OCI-LY1 (cell line): ENCODE data around the gene NUP50.

ENCODE experiments used
- H2AFZ ChIP-seq: fragments of 200-600 bp; sonication (generic), shearing (Covaris generic); 2 replicates; pipeline ENCODE4 v1.6.0; 2014; ENCODE audit warnings: antibody characterized with exemption, mild to moderate bottlenecking, low read length
- H3F3A ChIP-seq: fragments of 200-600 bp; sonication (generic), shearing (Covaris generic); 2 replicates; pipeline ENCODE4 v1.6.0; 2014; ENCODE audit warnings: mild to moderate bottlenecking, antibody characterized with exemption, low read length, moderate library complexity; ENCODE audit not compliant: insufficient read depth
- H3K27ac ChIP-seq: fragments of 200-600 bp; sonication (generic); 2 replicates; pipeline ENCODE4 v1.5.1; 2014; ENCODE audit warnings: low read length, mixed run types, mild to moderate bottlenecking, low read depth; ENCODE audit not compliant: poor library complexity, severe bottlenecking
- H3K27me3 ChIP-seq: fragments of 200-600 bp; sonication (generic); 2 replicates; pipeline ENCODE4 v1.6.0; 2014; ENCODE audit warnings: antibody characterized with exemption, mild to moderate bottlenecking, low read length, moderate library complexity; ENCODE audit not compliant: insufficient read depth
- H3K36me3 ChIP-seq: fragments of 200-600 bp; sonication (generic); 2 replicates; pipeline ENCODE4 v1.6.1; 2014; ENCODE audit warnings: mild to moderate bottlenecking, antibody characterized with exemption, low read length, moderate library complexity, mixed read lengths; ENCODE audit not compliant: insufficient read depth
- H3K4me1 ChIP-seq: fragments of 200-600 bp; sonication (generic); 2 replicates; pipeline ENCODE4 v1.5.1; 2014; ENCODE audit warnings: mild to moderate bottlenecking, low read length, moderate library complexity; ENCODE audit not compliant: insufficient read depth, severe bottlenecking
- H3K4me2 ChIP-seq: fragments of 200-600 bp; sonication (generic), shearing (Covaris generic); 2 replicates; pipeline ENCODE4 v1.6.1; 2014; ENCODE audit warnings: low read length
- H3K4me3 ChIP-seq: fragments of 200-600 bp; sonication (generic); 2 replicates; pipeline ENCODE4 v1.5.1; 2014; ENCODE audit warnings: low read length, low read depth, mild to moderate bottlenecking, mixed read lengths; ENCODE audit not compliant: poor library complexity, severe bottlenecking
- H3K79me2 ChIP-seq: fragments of 200-600 bp; shearing (Covaris generic); 2 replicates; pipeline ENCODE4 v1.6.1; 2016; ENCODE audit warnings: mixed run types, low read length, mixed read lengths; ENCODE audit not compliant: insufficient read depth
- H3K9ac ChIP-seq: fragments of 200-600 bp; sonication (generic), shearing (Covaris generic); 2 replicates; pipeline ENCODE4 v1.6.1; 2014; ENCODE audit warnings: mild to moderate bottlenecking, low read length, mixed read lengths
- H3K9me2 ChIP-seq: fragments of 200-600 bp; sonication (generic), shearing (Covaris generic); 2 replicates; pipeline ENCODE4 v1.6.1; 2014; ENCODE audit warnings: low read depth, mild to moderate bottlenecking, low read length, mixed read lengths
- H3K9me3 ChIP-seq: fragments of 200-600 bp; shearing (Covaris generic); 2 replicates; pipeline ENCODE4 v1.6.1; 2014; ENCODE audit warnings: low read length, mixed read lengths
- H4K20me1 ChIP-seq: fragments of 200-600 bp; sonication (generic), shearing (Covaris generic); 2 replicates; pipeline ENCODE4 v1.6.0; 2016; ENCODE audit warnings: mild to moderate bottlenecking, low read length; ENCODE audit not compliant: insufficient read depth
- CTCF ChIP-seq: fragments of 200-600 bp; sonication (generic), shearing (Covaris generic); IDR thresholded peaks from 2 replicates; pipeline ENCODE4 v1.5.1; 2017; ENCODE audit warnings: mild to moderate bottlenecking, antibody characterized with exemption, low read length, moderate library complexity, mixed read lengths
- EZH2 ChIP-seq: fragments of 200-600 bp; sonication (generic), shearing (Covaris generic); IDR thresholded peaks from 2 replicates; pipeline ENCODE4 v1.8.0; 2017; ENCODE audit warnings: borderline replicate concordance, mixed run types, mild to moderate bottlenecking, antibody characterized with exemption, low read length, moderate library complexity, mixed read lengths

NUP50 gene

GRCh38 chr22:45221201-45221600 is 57.5 kb downstream of the NUP50 start:
- Histone ChIP-seq H3K9me2 (no peaks in the 10 kb centered on the region), H3K27me3 (no peaks in the 10 kb centered on the region), H3K79me2 (no peaks in the 10 kb centered on the region), H3K36me3 (no peaks in the 10 kb centered on the region), H2AFZ (no peak overlapping the region), H3K4me3 (no peak overlapping the region), H3F3A (no peaks in the 10 kb centered on the region), H3K9me3 (no peaks in the 10 kb centered on the region), H3K27ac (no peak overlapping the region), H3K4me2 (no peak overlapping the region), H3K9ac (no peak overlapping the region), H4K20me1 (no peaks in the 10 kb centered on the region), H3K4me1 (no peaks in the 10 kb centered on the region)
- TF ChIP-seq EZH2: no peak
- no peak for TF ChIP-seq CTCF

- Histone ChIP-seq H3K4me3 (no peak overlapping the region), H3K36me3 (no peaks in the 10 kb centered on the region), H3K9ac (no peak overlapping the region), H2AFZ (no peak overlapping the region), H3K9me2 (no peaks in the 10 kb centered on the region), H4K20me1 (no peaks in the 10 kb centered on the region), H3K9me3 (no peaks in the 10 kb centered on the region), H3F3A (no peaks in the 10 kb centered on the region), H3K27me3 (no peaks in the 10 kb centered on the region), H3K79me2 (no peaks in the 10 kb centered on the region), H3K4me2 (no peak overlapping the region), H3K27ac (no peak overlapping the region), H3K4me1 (no peaks in the 10 kb centered on the region)
- no peak for TF ChIP-seq EZH2
- TF ChIP-seq CTCF: no peak
These were observed 59.8 kb downstream of the NUP50 start for GRCh38 chr22:45223304-45224117.

GRCh38 chr22:45224331-45224730 is 60.6 kb downstream of the NUP50 start:
- H2AFZ ChIP-seq: no peak overlapping the region
- H3K9me3 ChIP-seq: no peaks in the 10 kb centered on the region
- H3K27ac ChIP-seq: no peak overlapping the region
- H3K27me3 ChIP-seq: no peaks in the 10 kb centered on the region
- no peaks in the 10 kb centered on the region for H4K20me1 ChIP-seq
- H3K79me2 ChIP-seq: no peaks in the 10 kb centered on the region
- TF ChIP-seq EZH2: no peak
- no peaks in the 10 kb centered on the region for H3K4me1 ChIP-seq
- no peaks in the 10 kb centered on the region for H3K36me3 ChIP-seq
- H3F3A ChIP-seq: no peaks in the 10 kb centered on the region
- no peak overlapping the region for H3K4me3 ChIP-seq
- H3K4me2 ChIP-seq: no peak overlapping the region
- H3K9me2 ChIP-seq: no peaks in the 10 kb centered on the region
- H3K9ac ChIP-seq: no peak overlapping the region
